HepG2 (cell line): ENCODE data around the gene OPA3. TPM values are rescaled to one million over a fixed set of nuclear protein-coding genes. Genes with fewer than 3 reads are reported as not detected.
A peak's percentile ranks its signal among the peaks of the same experiment; 100 is the strongest.

Experiments
- ATAC-seq: fragments of 200-7000 bp; cut with Tn5 transposase; 3 replicates; pipeline ENCODE4 v1.9.1; 2020; ENCODE audit warnings: mild to moderate bottlenecking, moderate library complexity
- BruUV-seq: library from RNA; stranded (reverse); fragments of 400-500 nt; replicated peaks from 2 replicates; lab custom pipeline; 2021; lab: Mats Ljungman, UMichigan
- CTCF ChIA-PET: fragments of 300-600 bp; formaldehyde crosslinking; extraction: SDS; loops from one replicate; lab custom pipeline; 2021; ENCODE audit warnings: low total read pairs, inconsistent platforms, low intra/inter-chr PET ratio; lab: Yijun Ruan, JAX
- POLR2A ChIA-PET: fragments of 350-600 bp; sonication (Branson Sonifier 250); formaldehyde crosslinking; loops from one replicate; lab custom pipeline; 2020; ENCODE audit warnings: antibody characterized with exemption, inconsistent platforms; lab: Yijun Ruan, JAX
- DNase-seq: peaks from one replicate; pipeline ENCODE4 v3.0.0-alpha.2; 2015; ENCODE audit warnings: low spot score
- FAIRE-seq: peaks from 3 replicates; lab custom pipeline; 2011; peaks lifted over from hg19 to GRCh38; lab: Jason Lieb, UNC
- H2AFZ ChIP-seq: one replicate; pipeline ENCODE4 v1.6.1; 2011; ENCODE audit warnings: low read length, inconsistent platforms
- H3K27ac ChIP-seq: fragments of 300-600 bp; 3 replicates; pipeline ENCODE4 v1.8.0; 2011; ENCODE audit warnings: mixed run types, mild to moderate bottlenecking, mixed read lengths, low read length, inconsistent platforms; ENCODE audit not compliant: insufficient read depth; ENCODE audit errors: extremely low read length
- H3K27me3 ChIP-seq, 2 experiments: fragments of 200-600 bp in 1 of 2; 2 replicates in 1 of 2; 3 replicates in 1 of 2; pipeline versions ENCODE4 v1.6.0 to v1.8.0; 2011; ENCODE audit warnings: low read length in 2 of 2, mild to moderate bottlenecking in 2 of 2, moderate library complexity in 2 of 2, inconsistent platforms in 1 of 2; ENCODE audit not compliant: insufficient read depth in 2 of 2, control insufficient read depth in 1 of 2
- H3K36me3 ChIP-seq, 2 experiments: fragments of 200-600 bp in 1 of 2; replicated peaks in 1 of 2; 2 replicates in 1 of 2; 3 replicates in 1 of 2; pipeline versions ENCODE4 v1.5.1 to v1.8.0; 2011; ENCODE audit warnings: low read length in 2 of 2, inconsistent platforms in 1 of 2; ENCODE audit not compliant: insufficient read depth in 2 of 2, control insufficient read depth in 1 of 2
- H3K4me1 ChIP-seq: 2 replicates; pipeline ENCODE4 v1.5.1; 2012; ENCODE audit warnings: low read length, inconsistent platforms; ENCODE audit not compliant: insufficient read depth
- H3K4me2 ChIP-seq: 2 replicates; pipeline ENCODE4 v1.6.0; 2011; ENCODE audit warnings: low read depth, low read length, inconsistent platforms
- H3K4me3 ChIP-seq, 3 experiments: fragments of 200-600 bp in 1 of 3; sonication (generic), shearing (Covaris generic) in 1 of 3; replicated peaks in 1 of 3; 2 replicates each; pipeline ENCODE4 v1.5.1; 2011 to 2016; ENCODE audit warnings: low read length in 3 of 3, inconsistent platforms in 2 of 3, low read depth in 2 of 3, mild to moderate bottlenecking in 2 of 3, control low read depth in 1 of 3, mixed read lengths in 1 of 3; ENCODE audit not compliant: insufficient read depth in 1 of 3
- H3K79me2 ChIP-seq: one replicate; pipeline ENCODE4 v1.6.1; 2011; ENCODE audit warnings: low read length, inconsistent platforms; ENCODE audit not compliant: insufficient read depth
- H3K9ac ChIP-seq: 2 replicates; pipeline ENCODE4 v1.6.0; 2011; ENCODE audit warnings: mild to moderate bottlenecking, low read depth, low read length, inconsistent platforms; ENCODE audit not compliant: insufficient read depth
- H3K9me3 ChIP-seq: 2 replicates; pipeline ENCODE4 v1.5.1; 2012; ENCODE audit warnings: mild to moderate bottlenecking, low read length
- H4K20me1 ChIP-seq: 2 replicates; pipeline ENCODE4 v1.6.0; 2011; ENCODE audit warnings: inconsistent platforms, mild to moderate bottlenecking, low read length, moderate library complexity; ENCODE audit not compliant: insufficient read depth
- SETDB1 ChIP-seq: sonication (generic); formaldehyde crosslinking; IDR thresholded peaks from 2 replicates; pipeline ENCODE4 v1.5.1; 2020; ENCODE audit warnings: missing genetic modification reagents, mild to moderate bottlenecking, borderline replicate concordance
- SPEN ChIP-seq: sonication (generic); formaldehyde crosslinking; IDR thresholded peaks from 2 replicates; pipeline ENCODE4 v1.5.1; 2020; ENCODE audit warnings: low read depth, mild to moderate bottlenecking, missing genetic modification reagents
- ZKSCAN1 ChIP-seq: fragments of 150-350 bp; IDR thresholded peaks from 2 replicates; pipeline ENCODE4 v1.6.1; 2014; ENCODE audit warnings: low read length
- ZNF329 ChIP-seq: sonication (generic); formaldehyde crosslinking; IDR thresholded peaks from 2 replicates; pipeline ENCODE4 v1.9.0; 2021; ENCODE audit warnings: low read depth, mild to moderate bottlenecking, missing genetic modification reagents
- WGBS: methylation state at CpG from one replicate; pipeline ENCODE4 v1.1.6; 2017; ENCODE audit warnings: low lambda C conversion rate; 5-methylcytosine and 5-hydroxymethylcytosine counted together
- in situ Hi-C: cut with HindIII; loops from 2 replicates; pipeline ENCODE4 v1.10.0; 2017; ENCODE audit warnings: low pct_unique_long_range_greater_than_20kb; ENCODE audit not compliant: extremely low pct_ligation_motif_present
- intact Hi-C: fragments of 100-400 bp; cut with micrococcal nuclease; formaldehyde crosslinking; loops from one replicate; pipeline ENCODE4 v1.10.0; 2022; ENCODE audit not compliant: unreplicated experiment
- polyA plus RNA-seq, 8 experiments: library from polyadenylated mRNA; depleted of rRNA in 3 of 8; stranded (reverse) in 7 of 8; unstranded in 1 of 8; fragments of >200 nt; fragmentation: Illumina TruSeq in 4 of 8; extraction: Trizol in 4 of 8; gene quantifications; 2 replicates each; pipeline versions ENCODE4 v1.2.1 to v1.2.3, GENCODE V29; 2011 to 2016; ENCODE audit warnings: low read depth in 4 of 8, missing spikeins in 1 of 8, mixed read lengths in 1 of 8; ENCODE audit not compliant: insufficient read depth in 1 of 8
- total RNA-seq, 5 experiments: library from RNA; depleted of rRNA; stranded (reverse); fragments of >200 nt; fragmentation: Illumina TruSeq; extraction: Trizol; gene quantifications; 2 replicates each; pipeline ENCODE4 v1.2.3, GENCODE V29; 2016; ENCODE audit warnings: low read depth in 1 of 5
- TF ChIP-seq, protein P1 (sequence below): sonication (generic); formaldehyde crosslinking; IDR thresholded peaks from 2 replicates; pipeline ENCODE4 v1.4.0; 2020; ENCODE audit warnings: mild to moderate bottlenecking, missing genetic modification reagents
- TF ChIP-seq, protein P2 (sequence below): sonication (generic); formaldehyde crosslinking; IDR thresholded peaks from 2 replicates; pipeline ENCODE4 v1.4.0; 2020; ENCODE audit warnings: missing genetic modification reagents
- TF ChIP-seq, protein P3 (sequence below): sonication (generic); formaldehyde crosslinking; IDR thresholded peaks from 2 replicates; pipeline ENCODE4 v1.4.0; 2020; ENCODE audit warnings: mild to moderate bottlenecking, low read depth, missing genetic modification reagents

The OPA3 gene
- total and polyA plus RNA-seq, 2 of the 13 experiments (the other 11 are each of a cell fraction or from before 2014, with no cell fraction given) = 8.3 to 17.7 TPM

DNA sequence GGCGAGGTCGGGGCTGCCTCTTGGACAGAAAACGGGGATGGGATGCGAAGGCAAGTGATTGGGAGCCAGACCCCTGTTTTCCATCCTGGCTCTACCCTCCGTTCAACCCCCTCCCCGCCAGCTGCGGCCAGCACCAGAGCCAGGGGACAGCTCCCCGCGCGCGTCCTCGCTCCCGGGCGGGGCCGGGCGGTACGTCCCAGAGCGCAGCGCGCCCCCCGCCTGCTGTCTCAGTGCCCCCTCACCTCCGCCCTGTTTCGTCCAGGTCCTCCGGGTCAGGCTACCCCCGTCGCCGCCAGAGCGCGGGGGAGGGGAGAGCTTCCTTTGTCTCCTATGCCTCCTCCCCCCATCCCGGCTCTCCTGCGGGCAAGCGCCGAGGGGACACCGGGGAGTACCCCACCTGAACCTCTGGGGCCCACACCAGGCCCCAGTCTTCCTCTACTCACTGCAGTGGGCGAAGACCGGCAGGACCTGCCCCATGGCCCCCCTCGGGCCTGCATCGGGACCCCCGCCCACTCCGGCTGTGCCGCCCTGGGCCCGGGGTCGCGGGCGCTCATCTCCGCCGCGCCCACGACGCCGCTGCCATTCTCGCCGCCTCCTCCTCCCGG is 88.2 kb downstream of the OPA3 start (continued):
- TF ChIP-seq, protein P1, sequence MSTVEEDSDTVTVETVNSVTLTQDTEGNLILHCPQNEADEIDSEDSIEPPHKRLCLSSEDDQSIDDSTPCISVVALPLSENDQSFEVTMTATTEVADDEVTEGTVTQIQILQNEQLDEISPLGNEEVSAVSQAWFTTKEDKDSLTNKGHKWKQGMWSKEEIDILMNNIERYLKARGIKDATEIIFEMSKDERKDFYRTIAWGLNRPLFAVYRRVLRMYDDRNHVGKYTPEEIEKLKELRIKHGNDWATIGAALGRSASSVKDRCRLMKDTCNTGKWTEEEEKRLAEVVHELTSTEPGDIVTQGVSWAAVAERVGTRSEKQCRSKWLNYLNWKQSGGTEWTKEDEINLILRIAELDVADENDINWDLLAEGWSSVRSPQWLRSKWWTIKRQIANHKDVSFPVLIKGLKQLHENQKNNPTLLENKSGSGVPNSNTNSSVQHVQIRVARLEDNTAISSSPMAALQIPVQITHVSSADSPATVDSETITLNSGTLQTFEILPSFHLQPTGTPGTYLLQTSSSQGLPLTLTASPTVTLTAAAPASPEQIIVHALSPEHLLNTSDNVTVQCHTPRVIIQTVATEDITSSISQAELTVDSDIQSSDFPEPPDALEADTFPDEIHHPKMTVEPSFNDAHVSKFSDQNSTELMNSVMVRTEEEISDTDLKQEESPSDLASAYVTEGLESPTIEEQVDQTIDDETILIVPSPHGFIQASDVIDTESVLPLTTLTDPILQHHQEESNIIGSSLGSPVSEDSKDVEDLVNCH (CRISPR knock-in tag) = no peak
- no peak for TF ChIP-seq ZNF329 (CRISPR knock-in tag)
- TF ChIP-seq, protein P2, sequence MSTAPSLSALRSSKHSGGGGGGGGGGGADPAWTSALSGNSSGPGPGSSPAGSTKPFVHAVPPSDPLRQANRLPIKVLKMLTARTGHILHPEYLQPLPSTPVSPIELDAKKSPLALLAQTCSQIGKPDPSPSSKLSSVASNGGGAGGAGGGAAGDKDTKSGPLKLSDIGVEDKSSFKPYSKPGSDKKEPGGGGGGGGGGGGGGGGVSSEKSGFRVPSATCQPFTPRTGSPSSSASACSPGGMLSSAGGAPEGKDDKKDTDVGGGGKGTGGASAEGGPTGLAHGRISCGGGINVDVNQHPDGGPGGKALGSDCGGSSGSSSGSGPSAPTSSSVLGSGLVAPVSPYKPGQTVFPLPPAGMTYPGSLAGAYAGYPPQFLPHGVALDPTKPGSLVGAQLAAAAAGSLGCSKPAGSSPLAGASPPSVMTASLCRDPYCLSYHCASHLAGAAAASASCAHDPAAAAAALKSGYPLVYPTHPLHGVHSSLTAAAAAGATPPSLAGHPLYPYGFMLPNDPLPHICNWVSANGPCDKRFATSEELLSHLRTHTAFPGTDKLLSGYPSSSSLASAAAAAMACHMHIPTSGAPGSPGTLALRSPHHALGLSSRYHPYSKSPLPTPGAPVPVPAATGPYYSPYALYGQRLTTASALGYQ = no peak

DNA sequence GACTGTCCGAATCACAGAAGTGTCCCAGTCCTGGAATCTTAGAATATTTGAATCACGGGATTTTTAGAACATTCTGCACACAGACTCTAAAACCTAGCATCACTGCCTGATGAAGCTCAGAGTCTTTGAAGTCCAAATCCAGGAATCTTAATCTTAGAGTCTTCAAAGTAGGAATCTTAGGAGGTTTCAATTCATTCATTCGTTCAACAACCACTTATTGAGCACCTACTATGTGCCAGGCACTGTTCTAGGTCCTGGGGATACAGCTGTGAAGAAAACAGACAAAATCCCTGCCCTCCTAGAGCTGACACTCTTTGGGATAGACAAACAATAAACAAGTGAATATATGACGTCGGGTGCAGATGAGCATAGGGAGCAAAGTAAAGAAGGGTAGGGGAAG is 89.4 kb downstream of the OPA3 start:
- no peaks in the 10 kb centered on the region for H3K79me2 ChIP-seq
- in situ Hi-C loops (no loop called here), intact Hi-C loops (loop anchor here (5.0 kb wide), 1 partner anchor 147 kb away; no protein-coding TSS in a partner anchor)
- BruUV-seq = no TSS peak
- ATAC-seq = no peak
- ChIA-PET POLR2A (interaction anchor here (1.6 kb wide), 1 partner anchor 71 kb away, joined by 4 read pairs; no protein-coding TSS in a partner anchor), CTCF (no interaction called here)
- H3K27ac ChIP-seq = no peak overlapping the region
- H3K4me2 ChIP-seq = no peak overlapping the region
- DNase-seq = no peak
- no peak for TF ChIP-seq SPEN (CRISPR knock-in tag)
- TF ChIP-seq ZKSCAN1 = peak; percentile 57
- TF ChIP-seq, protein P3, sequence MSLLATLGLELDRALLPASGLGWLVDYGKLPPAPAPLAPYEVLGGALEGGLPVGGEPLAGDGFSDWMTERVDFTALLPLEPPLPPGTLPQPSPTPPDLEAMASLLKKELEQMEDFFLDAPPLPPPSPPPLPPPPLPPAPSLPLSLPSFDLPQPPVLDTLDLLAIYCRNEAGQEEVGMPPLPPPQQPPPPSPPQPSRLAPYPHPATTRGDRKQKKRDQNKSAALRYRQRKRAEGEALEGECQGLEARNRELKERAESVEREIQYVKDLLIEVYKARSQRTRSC = no peak
- TF ChIP-seq SETDB1 (CRISPR knock-in tag) = no peak
- no peak overlapping the region for H2AFZ ChIP-seq
- 64% methylated on average over 5 of the region's 5 CpGs for WGBS
- peaks cover 51% of the 10 kb centered on the region for H3K4me1 ChIP-seq
- H4K20me1 ChIP-seq = no peaks in the 10 kb centered on the region
- no peaks in the 10 kb centered on the region for H3K36me3 ChIP-seq
- no peaks in the 10 kb centered on the region for H3K9me3 ChIP-seq
- H3K4me3 ChIP-seq = no peak overlapping the region
- H3K9ac ChIP-seq = no peak overlapping the region
- FAIRE-seq = no peak
- H3K27me3 ChIP-seq = no peaks in the 10 kb centered on the region; a peak in 1 of 5 replicates
